Endothelial cell of umbilical vein (primary cell): ENCODE results near the gene EMID1. TPM values are rescaled to one million over a fixed set of nuclear protein-coding genes. Genes with fewer than 3 reads are reported as not detected.

ENCODE experiments used
- BruUV-seq: library from RNA; stranded (reverse); fragments of 400-500 nt; replicated peaks from 2 replicates; lab custom pipeline; 2021; lab: Mats Ljungman, UMichigan
- CTCF ChIA-PET: fragments of 300-600, 350-600 bp; sonication (Branson Sonifier 250); formaldehyde crosslinking; loops from one replicate; lab custom pipeline; 2021; ENCODE audit warnings: antibody characterized with exemption, inconsistent platforms; lab: Charles Lee
- POLR2A ChIA-PET: fragments of 300-600, 350-600 bp; sonication (Branson Sonifier 250); formaldehyde crosslinking; loops from one replicate; lab custom pipeline; 2021; ENCODE audit warnings: antibody characterized with exemption, inconsistent platforms; lab: Charles Lee
- DNase-seq: peaks from one replicate; pipeline ENCODE4 v3.0.0-alpha.2; 2011; ENCODE audit warnings: low read depth, low spot score
- FAIRE-seq: peaks from 2 replicates; lab custom pipeline; 2011; peaks lifted over from hg19 to GRCh38; lab: Jason Lieb, UNC
- H2AFZ ChIP-seq: 2 replicates; pipeline ENCODE4 v1.6.0; 2012; ENCODE audit warnings: low read depth, low read length, control low read depth, inconsistent platforms
- H3K27ac ChIP-seq: 2 replicates; pipeline ENCODE4 v1.5.1; 2011; ENCODE audit warnings: low read depth, mild to moderate bottlenecking, control low read depth, low read length, moderate library complexity; ENCODE audit not compliant: insufficient read depth
- H3K27me3 ChIP-seq, 2 experiments: 2 replicates each; pipeline versions ENCODE4 v1.6.0 to v1.6.1; 2011; ENCODE audit warnings: low read length in 2 of 2, mixed read lengths in 1 of 2; ENCODE audit not compliant: control insufficient read depth in 2 of 2, insufficient read depth in 2 of 2
- H3K36me3 ChIP-seq, 2 experiments: 2 replicates in 1 of 2; 3 replicates in 1 of 2; pipeline ENCODE4 v1.5.1; 2011; ENCODE audit warnings: low read length in 2 of 2, mild to moderate bottlenecking in 1 of 2, moderate library complexity in 1 of 2; ENCODE audit not compliant: control insufficient read depth in 2 of 2, insufficient read depth in 2 of 2; ENCODE audit errors: extremely low read depth in 1 of 2
- H3K4me1 ChIP-seq: 3 replicates; pipeline ENCODE4 v1.5.1; 2011; ENCODE audit warnings: mild to moderate bottlenecking, low read length; ENCODE audit not compliant: control insufficient read depth, insufficient read depth; ENCODE audit errors: extremely low read depth
- H3K4me2 ChIP-seq: 2 replicates; pipeline ENCODE4 v1.6.1; 2011; ENCODE audit warnings: low read length, control low read depth, mixed read lengths; ENCODE audit not compliant: insufficient read depth
- H3K4me3 ChIP-seq, 3 experiments: fragments of 200-600 bp in 1 of 3; sonication (generic), shearing (Covaris generic) in 1 of 3; replicated peaks in 1 of 3; 2 replicates each; pipeline ENCODE4 v1.5.1; 2011 to 2016; ENCODE audit warnings: control low read depth in 3 of 3, low read length in 3 of 3, mild to moderate bottlenecking in 2 of 3, inconsistent platforms in 1 of 3, low read depth in 1 of 3, moderate library complexity in 1 of 3; ENCODE audit not compliant: insufficient read depth in 1 of 3
- H3K79me2 ChIP-seq: 2 replicates; pipeline ENCODE4 v1.6.0; 2012; ENCODE audit warnings: low read length, inconsistent platforms; ENCODE audit not compliant: control insufficient read depth, insufficient read depth
- H3K9ac ChIP-seq: replicated peaks from 2 replicates; pipeline ENCODE3; 2011; ENCODE audit warnings: low read length, control low read depth; ENCODE audit not compliant: insufficient read depth; ENCODE audit errors: extremely low read depth
- H3K9me1 ChIP-seq: replicated peaks from 3 replicates; pipeline ENCODE4 v1.6.0; 2011; ENCODE audit warnings: mild to moderate bottlenecking, low read length; ENCODE audit not compliant: control insufficient read depth, insufficient read depth; ENCODE audit errors: extremely low read depth
- H3K9me3 ChIP-seq: replicated peaks from 2 replicates; pipeline ENCODE4 v1.5.1; 2012; ENCODE audit warnings: low read length, inconsistent platforms; ENCODE audit not compliant: control insufficient read depth, insufficient read depth
- H4K20me1 ChIP-seq: replicated peaks from 2 replicates; pipeline ENCODE3; 2011; ENCODE audit warnings: mild to moderate bottlenecking, low read length; ENCODE audit not compliant: control insufficient read depth, insufficient read depth; ENCODE audit errors: extremely low read depth
- CTCF ChIP-seq, 2 donors: IDR thresholded peaks; 1 replicate in 1 of 2; 2 replicates in 1 of 2; pipeline ENCODE4 v1.5.1; 2011; ENCODE audit warnings: low read length in 2 of 2, mild to moderate bottlenecking in 2 of 2, moderate library complexity in 2 of 2, control low read depth in 1 of 2, inconsistent platforms in 1 of 2, low read depth in 1 of 2; ENCODE audit not compliant: insufficient read depth in 1 of 2; ENCODE audit errors: extremely low read depth in 1 of 2
- EZH2 ChIP-seq: IDR thresholded peaks from 2 replicates; pipeline ENCODE4 v1.6.1; 2012; ENCODE audit warnings: borderline replicate concordance, low read depth, mild to moderate bottlenecking, moderate library complexity, low read length, inconsistent platforms; ENCODE audit not compliant: severe bottlenecking
- FOS ChIP-seq: IDR thresholded peaks from 2 replicates; pipeline ENCODE4 v1.6.1; 2011; ENCODE audit warnings: mild to moderate bottlenecking, low read length, moderate library complexity, borderline replicate concordance; ENCODE audit not compliant: insufficient read depth
- GATA2 ChIP-seq: IDR thresholded peaks from 2 replicates; pipeline ENCODE4 v1.7.0; 2011; ENCODE audit warnings: low read depth, mild to moderate bottlenecking, moderate library complexity, mixed read lengths, low read length; ENCODE audit not compliant: insufficient read length, insufficient read depth
- JUN ChIP-seq: IDR thresholded peaks from 2 replicates; pipeline ENCODE4 v1.6.1; 2011; ENCODE audit warnings: borderline replicate concordance, low read depth; ENCODE audit not compliant: insufficient read length, insufficient read depth
- MAX ChIP-seq: IDR thresholded peaks from 2 replicates; pipeline ENCODE4 v1.6.1; 2011; ENCODE audit not compliant: insufficient read depth, insufficient read length
- MYC ChIP-seq: IDR thresholded peaks from one replicate; pipeline ENCODE4 v1.6.1; 2011; ENCODE audit warnings: mild to moderate bottlenecking, low read depth, low read length
- POLR2A ChIP-seq: IDR thresholded peaks from 2 replicates; pipeline ENCODE4 v1.6.1; 2012; ENCODE audit warnings: low read depth, mild to moderate bottlenecking, control low read depth, low read length
- POLR2AphosphoS5 ChIP-seq: IDR thresholded peaks from 2 replicates; pipeline ENCODE4 v1.6.1; 2012; ENCODE audit warnings: low read depth, mild to moderate bottlenecking, control low read depth, low read length, moderate library complexity; ENCODE audit not compliant: insufficient read depth
- dilution Hi-C: fragments of 300-500 bp; cut with MboI; formaldehyde crosslinking; loops from one replicate; pipeline ENCODE4 v1.15.0; 2019; ENCODE audit warnings: low sequenced_read_pairs; ENCODE audit not compliant: extremely low pct_ligation_motif_present
- intact Hi-C: fragments of 100-400 bp; cut with micrococcal nuclease; formaldehyde crosslinking; loops from one replicate; pipeline ENCODE4 v1.10.0; 2022
- polyA plus RNA-seq, 4 experiments: library from polyadenylated mRNA; depleted of rRNA in 3 of 4; stranded (reverse) in 3 of 4; unstranded in 1 of 4; fragments of >200 nt; gene quantifications; 2 replicates each; pipeline versions ENCODE4 v1.2.1 to v1.2.3, GENCODE V29; 2011 to 2012; ENCODE audit warnings: missing spikeins in 1 of 4
- total RNA-seq: library from RNA; stranded (reverse); gene quantifications from 2 replicates; pipeline ENCODE4 v1.2.3, GENCODE V29; 2021

The EMID1 gene
- total and polyA plus RNA-seq, 2 donors (not counting 3 experiments of a cell fraction or from before 2014, with no cell fraction given) = 0.51 to 0.75 TPM

DNA sequence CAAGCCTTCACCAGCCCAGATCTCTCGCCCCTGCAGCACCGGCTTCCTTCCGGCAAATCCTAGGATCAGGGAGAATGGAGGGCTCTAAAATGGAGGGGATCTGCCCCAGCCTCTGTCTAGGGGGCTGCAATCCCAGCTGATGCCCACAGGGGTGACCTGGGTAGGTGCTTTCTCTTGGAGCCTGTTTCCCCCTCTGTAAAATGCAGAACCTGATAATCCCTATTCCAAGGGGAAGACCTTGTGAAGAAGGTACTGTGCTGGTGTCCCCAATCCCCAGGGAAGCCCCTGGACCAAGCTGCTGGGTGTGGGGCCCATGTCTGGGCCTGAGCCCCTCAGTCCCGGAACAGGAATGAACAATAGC, 2.8 kb downstream of the EMID1 start:
- H4K20me1 ChIP-seq = no peaks in the 10 kb centered on the region
- no peaks in the 10 kb centered on the region for H3K9me1 ChIP-seq
- CTCF ChIA-PET = interaction anchor here (0.6 to 2.3 kb wide), 3 partner anchors 11 to 54 kb away, joined by 3 to 6 read pairs (median 3); no protein-coding TSS in a partner anchor
- FAIRE-seq (no peak), DNase-seq (no peak)
- POLR2A ChIA-PET = no interaction called here
- no peak overlapping the region for H3K4me3 ChIP-seq
- H3K79me2 ChIP-seq = no peaks in the 10 kb centered on the region
- BruUV-seq = no TSS peak
- peaks cover 0 to 9% of the 10 kb centered on the region in 2 experiments for H3K27me3 ChIP-seq
- no peak overlapping the region for H3K9ac ChIP-seq
- dilution Hi-C loops (no loop called here), intact Hi-C loops (no loop called here)
- H3K4me2 ChIP-seq = no peak overlapping the region
- no peak overlapping the region for H3K27ac ChIP-seq
- TF ChIP-seq POLR2AphosphoS5 = no peak
- no peak for TF ChIP-seq JUN
- TF ChIP-seq EZH2 = no peak
- TF ChIP-seq GATA2 = no peak
- TF ChIP-seq FOS = no peak
- no peak for TF ChIP-seq MYC
- H3K9me3 ChIP-seq = no peaks in the 10 kb centered on the region
- peaks cover 2% of the 10 kb centered on the region for H3K4me1 ChIP-seq
- H2AFZ ChIP-seq = no peak overlapping the region
- H3K36me3 ChIP-seq = no peaks in the 10 kb centered on the region

DNA sequence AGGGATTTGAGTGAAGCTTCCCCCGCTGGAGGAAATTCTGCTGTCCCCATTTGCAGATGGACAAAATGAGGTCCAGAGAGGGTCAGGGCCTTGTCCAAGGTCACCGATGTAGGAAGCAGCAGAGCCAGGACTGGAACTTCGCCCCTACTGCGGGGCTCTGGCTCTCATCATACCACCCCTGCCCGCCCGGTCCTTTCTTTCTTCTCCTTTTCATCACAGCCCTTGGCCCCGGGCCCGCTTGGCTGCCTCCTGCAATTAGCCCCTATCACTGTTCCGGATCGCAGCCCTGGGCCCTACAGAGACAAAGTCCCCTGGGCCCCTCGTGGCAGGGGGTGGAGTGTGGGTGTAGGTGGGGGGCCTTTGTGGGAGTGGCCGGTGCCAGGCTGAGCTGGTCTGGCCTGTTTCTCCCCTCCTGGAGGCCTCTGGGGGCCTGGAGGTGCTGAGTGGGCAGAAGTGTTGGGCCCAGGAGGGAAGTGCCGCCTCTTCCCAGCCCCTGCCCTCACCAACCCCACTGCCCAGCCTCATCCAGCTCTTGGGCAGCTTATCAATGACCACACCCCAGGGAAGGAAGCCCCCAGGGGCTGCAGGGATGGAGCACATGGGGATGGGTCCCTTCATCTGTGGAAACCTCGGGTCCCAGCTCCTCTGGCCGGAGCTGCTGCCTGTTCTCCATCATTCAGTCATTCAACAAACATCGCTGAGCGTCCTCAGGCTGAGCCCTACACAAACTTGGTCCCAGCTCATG, 3.4 kb downstream of the EMID1 start:
- peaks cover 2% of the 10 kb centered on the region for H3K4me1 ChIP-seq
- DNase-seq (no peak), FAIRE-seq (no peak)
- no peaks in the 10 kb centered on the region for H3K9me1 ChIP-seq
- peaks cover 0 to 9% of the 10 kb centered on the region in 2 experiments for H3K27me3 ChIP-seq
- H3K27ac ChIP-seq = no peak overlapping the region
- no peak for TF ChIP-seq CTCF (IDR thresholded peaks at IDR 0.05; ENCODE audit: extremely low read depth in 1 of 2, insufficient read depth in 1 of 2, low read depth in 1 of 2, low read length in 2 of 2)
- TF ChIP-seq GATA2 = no peak
- TF ChIP-seq MYC = no peak
- TF ChIP-seq POLR2A = no peak
- no peak for TF ChIP-seq EZH2
- no peak for TF ChIP-seq MAX
- no peak for TF ChIP-seq JUN
- TF ChIP-seq POLR2AphosphoS5 = no peak
- TF ChIP-seq FOS = no peak
- H3K36me3 ChIP-seq = no peaks in the 10 kb centered on the region
- H4K20me1 ChIP-seq = no peaks in the 10 kb centered on the region
- no TSS peak for BruUV-seq
- no peak overlapping the region for H3K4me3 ChIP-seq
- dilution Hi-C loops (no loop called here), intact Hi-C loops (no loop called here)
- CTCF ChIA-PET = interaction anchor here (0.6 to 2.3 kb wide), 3 partner anchors 10 to 55 kb away, joined by 3 to 6 read pairs (median 3); no protein-coding TSS in a partner anchor
- no peaks in the 10 kb centered on the region for H3K9me3 ChIP-seq
- POLR2A ChIA-PET = no interaction called here
- H3K79me2 ChIP-seq = no peaks in the 10 kb centered on the region
- no peak overlapping the region for H3K4me2 ChIP-seq
- H3K9ac ChIP-seq = no peak overlapping the region
- H2AFZ ChIP-seq = no peak overlapping the region
